ENCODE data around the gene PACRG. TPM values are rescaled to one million over a fixed set of nuclear protein-coding genes. Genes with fewer than 3 reads are reported as not detected.

PACRG gene
- polyA plus RNA-seq, 1 of the 3 experiments (the other 2 are of a cell fraction): 0.56 TPM

GRCh38 chr6:163162874-163163213, 435.1 kb downstream of the PACRG start:
- no peaks in the 10 kb centered on the region for H3K27me3 ChIP-seq (ENCODE audit: insufficient read depth)
- no peak overlapping the region for H3K4me3 ChIP-seq (ENCODE audit: low read depth in 2 of 2, low read length in 1 of 2)
- no peak overlapping the region for H3K9ac ChIP-seq
- H4K20me1 ChIP-seq (ENCODE audit: insufficient read depth): no peaks in the 10 kb centered on the region
- H3K27ac ChIP-seq (ENCODE audit: low read depth in 2 of 2, low read length in 1 of 2): no peak overlapping the region
- peaks cover 0 to 13% of the 10 kb centered on the region in 2 experiments; a peak in 2 of 4 replicates for H3K4me1 ChIP-seq (ENCODE audit: control insufficient read depth in 1 of 2, insufficient read depth in 2 of 2, low read depth in 1 of 2, low read length in 1 of 2)
- no peaks in the 10 kb centered on the region for H3K9me2 ChIP-seq
- no peaks in the 10 kb centered on the region for H3K79me2 ChIP-seq (ENCODE audit: insufficient read depth)
- no peaks in the 10 kb centered on the region for H3K9me3 ChIP-seq
- H3K36me3 ChIP-seq (replicated peaks in 1 of 2; ENCODE audit: control insufficient read depth in 1 of 2, insufficient read depth in 2 of 2, low read length in 1 of 2): no peaks in the 10 kb centered on the region
- no peak overlapping the region for H2AFZ ChIP-seq (ENCODE audit: low read depth)
- no peak for DNase-seq
- no peak for TF ChIP-seq RFX5 (IDR thresholded peaks at IDR 0.05; ENCODE audit: low read length)
- no peak for TF ChIP-seq GABPA (IDR thresholded peaks at IDR 0.05; ENCODE audit: low read depth)
- TF ChIP-seq ZBTB33 (IDR thresholded peaks at IDR 0.05; ENCODE audit: borderline replicate concordance, low read depth): no peak
- no peak for TF ChIP-seq MEF2A (IDR thresholded peaks at IDR 0.05; ENCODE audit: borderline replicate concordance, low read depth)
- no peak for TF ChIP-seq USF2 (IDR thresholded peaks at IDR 0.05; ENCODE audit: borderline replicate concordance, low read depth, low read length)
- TF ChIP-seq USF1 (IDR thresholded peaks at IDR 0.05; ENCODE audit: borderline replicate concordance, low read depth): no peak
- TF ChIP-seq YY1 (IDR thresholded peaks at IDR 0.05; ENCODE audit: low read depth): no peak
- no peak for TF ChIP-seq ELF1 (IDR thresholded peaks at IDR 0.05)
- 44% methylated on average over 6 of the region's 6 CpGs for WGBS (ENCODE audit: low lambda C conversion rate)
- no peaks in the 10 kb centered on the region for H3F3A ChIP-seq (replicated peaks; ENCODE audit: insufficient read depth)
- POLR2A ChIA-PET: no interaction called here
- CTCF ChIA-PET: interaction anchor here (1.0 kb wide), 1 partner anchor 35 kb away, joined by 3 read pairs; no protein-coding TSS in a partner anchor
- no peak overlapping the region for H3K4me2 ChIP-seq

GRCh38 chr6:163164175-163164900, 436.6 kb downstream of the PACRG start:
- Histone ChIP-seq H3K4me3 (ENCODE audit: low read depth in 2 of 2, low read length in 1 of 2) (no peak overlapping the region), H3K27ac (ENCODE audit: low read depth in 2 of 2, low read length in 1 of 2) (no peak overlapping the region), H3K9me3 (no peaks in the 10 kb centered on the region), H2AFZ (ENCODE audit: low read depth) (no peak overlapping the region), H3K79me2 (ENCODE audit: insufficient read depth) (no peaks in the 10 kb centered on the region), H3F3A (replicated peaks; ENCODE audit: insufficient read depth) (no peaks in the 10 kb centered on the region), H4K20me1 (ENCODE audit: insufficient read depth) (no peaks in the 10 kb centered on the region), H3K27me3 (ENCODE audit: insufficient read depth) (no peaks in the 10 kb centered on the region), H3K4me1 (ENCODE audit: control insufficient read depth in 1 of 2, insufficient read depth in 2 of 2, low read depth in 1 of 2, low read length in 1 of 2) (peaks cover 0 to 13% of the 10 kb centered on the region in 2 experiments; a peak in 2 of 4 replicates), H3K9me2 (no peaks in the 10 kb centered on the region), H3K9ac (no peak overlapping the region), H3K4me2 (no peak overlapping the region), H3K36me3 (replicated peaks in 1 of 2; ENCODE audit: control insufficient read depth in 1 of 2, insufficient read depth in 2 of 2, low read length in 1 of 2) (no peaks in the 10 kb centered on the region)
- no peak for DNase-seq
- CTCF ChIA-PET: interaction anchor here (0.7 kb wide), 1 partner anchor 122 kb away, joined by 3 read pairs; no protein-coding TSS in a partner anchor
- WGBS (ENCODE audit: low lambda C conversion rate): 52% methylated on average over 7 of the region's 9 CpGs
- POLR2A ChIA-PET: no interaction called here
- TF ChIP-seq YY1 (IDR thresholded peaks at IDR 0.05; ENCODE audit: low read depth) (no peak), EZH2phosphoT487 (IDR thresholded peaks at IDR 0.05; ENCODE audit: borderline replicate concordance, low read depth) (no peak), SMC3 (IDR thresholded peaks at IDR 0.05; ENCODE audit: low read depth, low read length) (no peak), IRF3 (IDR thresholded peaks at IDR 0.05; ENCODE audit: low read depth, low read length) (no peak), RXRA (IDR thresholded peaks at IDR 0.05; ENCODE audit: borderline replicate concordance, low read depth) (no peak), TAF1 (IDR thresholded peaks at IDR 0.05; ENCODE audit: borderline replicate concordance, low read depth, low read length) (no peak), SIN3A (IDR thresholded peaks at IDR 0.05; ENCODE audit: borderline replicate concordance, low read depth, low read length) (no peak), MAX (IDR thresholded peaks at IDR 0.05; ENCODE audit: low read depth) (no peak), PBX3 (IDR thresholded peaks at IDR 0.05) (no peak), TEAD4 (IDR thresholded peaks at IDR 0.05; ENCODE audit: borderline replicate concordance, insufficient read depth) (no peak), POLR2AphosphoS5 (IDR thresholded peaks at IDR 0.05; ENCODE audit: low read depth, low read length) (no peak), NFIC (IDR thresholded peaks at IDR 0.05; ENCODE audit: borderline replicate concordance) (no peak), RCOR1 (IDR thresholded peaks at IDR 0.05; ENCODE audit: low read length) (no peak), NRF1 (IDR thresholded peaks at IDR 0.05; ENCODE audit: low read depth, low read length) (no peak), TCF12 (IDR thresholded peaks at IDR 0.05) (no peak), RFX5 (IDR thresholded peaks at IDR 0.05; ENCODE audit: low read length) (no peak)
